OCI-M2 (cell line): ENCODE data around the gene ZBTB37.
"Not testable (repeated sequence)": the region's sequence is repeated elsewhere in the genome, so short reads cannot be mapped to it uniquely, and the experiment has no call there.

Experiments
- DNase-seq: peaks from one replicate; lab custom pipeline; 2025; ENCODE audit not compliant: unreplicated experiment; lab: John Stamatoyannopoulos, UW

ZBTB37 gene, protein sequence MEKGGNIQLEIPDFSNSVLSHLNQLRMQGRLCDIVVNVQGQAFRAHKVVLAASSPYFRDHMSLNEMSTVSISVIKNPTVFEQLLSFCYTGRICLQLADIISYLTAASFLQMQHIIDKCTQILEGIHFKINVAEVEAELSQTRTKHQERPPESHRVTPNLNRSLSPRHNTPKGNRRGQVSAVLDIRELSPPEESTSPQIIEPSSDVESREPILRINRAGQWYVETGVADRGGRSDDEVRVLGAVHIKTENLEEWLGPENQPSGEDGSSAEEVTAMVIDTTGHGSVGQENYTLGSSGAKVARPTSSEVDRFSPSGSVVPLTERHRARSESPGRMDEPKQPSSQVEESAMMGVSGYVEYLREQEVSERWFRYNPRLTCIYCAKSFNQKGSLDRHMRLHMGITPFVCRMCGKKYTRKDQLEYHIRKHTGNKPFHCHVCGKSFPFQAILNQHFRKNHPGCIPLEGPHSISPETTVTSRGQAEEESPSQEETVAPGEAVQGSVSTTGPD

DNA sequence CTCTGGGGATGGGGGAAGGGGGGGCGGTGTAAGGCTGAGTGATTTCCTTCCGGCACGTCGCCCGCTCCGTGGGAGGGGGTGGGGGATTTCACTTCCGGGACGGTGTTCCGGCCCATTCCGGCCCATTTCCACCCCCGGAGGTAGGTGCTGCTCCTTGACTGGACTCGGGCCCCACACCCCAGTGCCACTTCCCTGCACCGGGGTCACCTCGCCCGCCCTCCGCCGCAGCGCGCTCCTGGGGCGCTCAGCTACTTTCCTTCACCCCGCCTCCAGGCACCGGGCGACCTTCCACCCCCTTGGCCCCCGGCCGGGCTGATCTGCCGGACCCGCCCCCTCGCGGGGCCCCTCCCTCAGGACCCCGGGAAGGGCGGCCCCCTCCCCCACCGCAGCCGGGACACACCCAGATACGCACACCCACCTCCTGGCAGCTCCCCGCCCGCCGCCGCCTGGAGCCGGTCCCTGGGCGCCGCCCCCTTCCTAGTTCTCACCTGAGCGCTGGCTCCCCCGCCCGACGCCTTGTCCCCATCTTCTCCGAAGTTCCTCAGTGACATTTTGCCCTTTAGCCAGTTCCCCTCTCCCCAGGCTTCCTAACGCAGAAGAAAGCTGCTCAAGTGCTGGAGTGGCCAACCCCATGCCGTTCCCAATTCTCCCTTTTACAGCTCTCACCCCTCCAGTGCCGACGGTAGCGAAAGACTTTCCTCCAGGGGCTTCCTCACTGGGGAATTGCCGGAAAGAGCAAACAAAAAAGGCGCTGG, at the start of gene ZBTB37:
ZBTB37 (plus strand) TSS at position 115 of the 755 bp plus-strand sequence. CDS start 1,846 bp downstream, outside the sequence.
- DNase-seq: no peak

DNA sequence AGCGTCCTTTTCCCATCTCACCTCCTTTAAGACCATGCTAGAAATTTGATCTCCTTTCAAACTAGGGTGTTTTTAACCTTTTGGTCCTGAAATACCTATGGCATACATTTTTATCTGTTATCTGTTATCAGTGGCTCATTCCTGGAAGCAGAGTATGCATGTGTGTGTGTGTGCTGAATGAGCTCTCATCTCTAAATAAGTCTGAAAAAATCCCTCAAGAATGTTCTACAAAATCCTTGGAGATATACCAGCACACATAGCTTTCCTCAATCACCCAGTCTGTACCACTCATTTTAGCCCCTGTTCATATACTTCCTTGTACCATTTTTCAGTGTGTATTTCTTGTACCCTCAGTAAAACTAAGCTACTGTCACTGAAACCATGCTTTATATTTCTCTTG, 49.7 kb upstream of the ZBTB37 start:
- no peak for DNase-seq

DNA sequence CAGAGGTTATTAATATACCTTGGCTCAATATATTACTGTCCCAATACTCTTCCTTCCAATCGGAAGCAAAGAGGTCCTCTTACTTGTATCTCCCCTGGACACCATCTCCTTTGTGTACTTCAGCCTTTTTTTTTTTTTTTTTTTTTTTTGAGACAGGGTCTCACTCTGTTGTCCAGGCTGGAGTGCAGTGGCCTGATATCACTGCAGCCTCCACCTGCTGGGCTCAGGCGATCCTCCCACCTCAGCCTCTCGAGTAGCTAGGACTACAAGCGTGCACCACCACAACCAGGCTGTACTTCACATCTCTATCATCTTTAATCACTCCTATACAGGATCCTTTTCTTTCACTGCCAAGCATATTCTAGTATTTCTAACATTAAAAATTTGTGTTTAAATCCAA, 46.5 kb upstream of the ZBTB37 start:
- DNase-seq: no peak

DNA sequence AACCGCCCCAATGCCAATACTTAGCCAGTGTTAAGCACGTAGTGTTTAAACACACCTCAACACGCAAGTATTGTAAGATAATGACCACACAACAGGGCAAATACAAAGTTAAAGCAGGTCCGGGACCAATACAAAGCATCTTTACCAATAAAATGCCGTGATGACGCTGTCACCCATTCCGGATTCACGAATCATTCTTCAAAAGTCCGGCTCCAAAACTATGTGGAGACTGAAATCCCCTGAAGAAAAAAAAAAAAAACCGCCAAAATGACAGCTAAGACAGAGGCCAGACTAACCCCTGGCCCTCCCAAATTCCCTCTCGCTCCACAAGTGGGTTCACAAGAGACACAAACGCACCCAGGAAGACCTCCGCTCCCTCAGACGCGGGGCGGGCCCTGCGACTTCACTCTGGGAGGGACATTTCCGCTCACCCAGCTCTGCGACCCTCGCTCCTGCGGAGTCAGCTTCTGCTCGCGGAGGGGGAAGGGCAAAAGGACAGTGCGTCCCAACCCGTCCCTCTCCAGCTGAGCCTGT, 44.3 kb upstream of the ZBTB37 start:
- DNase-seq: no peak

DNA sequence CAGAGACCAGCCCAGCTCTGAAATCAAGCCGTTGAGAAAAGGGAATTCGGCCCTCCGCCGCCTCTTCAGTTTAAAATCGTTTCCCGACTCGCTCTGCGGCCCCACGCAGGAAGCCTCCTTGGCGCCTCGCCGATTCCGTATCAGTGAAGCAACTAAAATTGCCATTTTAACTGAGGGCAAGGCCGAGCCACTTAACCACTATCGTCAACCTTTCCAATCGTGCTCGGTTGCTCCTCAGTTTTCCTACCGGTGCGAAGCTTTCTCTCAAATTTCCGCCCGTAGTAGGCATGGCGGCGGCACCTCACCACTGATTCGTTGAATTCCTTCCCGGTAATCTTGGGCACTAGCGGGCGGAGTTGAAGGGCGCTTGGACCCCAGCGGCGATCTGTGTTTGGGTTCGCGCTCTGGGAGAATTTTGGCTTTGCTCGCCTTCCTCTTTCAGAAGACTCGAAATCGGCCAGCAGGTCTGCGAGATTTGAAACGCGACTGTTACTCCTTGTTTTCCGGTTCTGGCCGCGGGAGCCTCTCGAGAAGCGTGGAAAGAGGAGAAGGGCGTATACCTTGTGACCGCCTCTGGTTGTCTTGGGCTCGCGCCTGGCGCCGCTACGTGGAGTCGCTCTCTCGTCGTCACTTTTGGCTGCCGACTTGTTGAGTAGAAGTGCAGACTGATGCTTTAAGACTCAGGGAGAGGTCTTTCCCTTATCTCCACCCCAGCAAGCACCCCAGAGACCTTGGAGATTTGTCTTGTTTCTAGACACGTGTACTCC, 43.7 kb upstream of the ZBTB37 start, which contains the start of the genes CENPL and DARS2:
CENPL (minus strand) TSS at position 569 of the 767 bp plus-strand sequence. CDS start 13,584 bp downstream, outside the sequence.
DARS2 (plus strand) TSS at position 359 of the 767 bp plus-strand sequence. CDS start 557 bp downstream, outside the sequence.
- peak; percentile 67 for DNase-seq

DNA sequence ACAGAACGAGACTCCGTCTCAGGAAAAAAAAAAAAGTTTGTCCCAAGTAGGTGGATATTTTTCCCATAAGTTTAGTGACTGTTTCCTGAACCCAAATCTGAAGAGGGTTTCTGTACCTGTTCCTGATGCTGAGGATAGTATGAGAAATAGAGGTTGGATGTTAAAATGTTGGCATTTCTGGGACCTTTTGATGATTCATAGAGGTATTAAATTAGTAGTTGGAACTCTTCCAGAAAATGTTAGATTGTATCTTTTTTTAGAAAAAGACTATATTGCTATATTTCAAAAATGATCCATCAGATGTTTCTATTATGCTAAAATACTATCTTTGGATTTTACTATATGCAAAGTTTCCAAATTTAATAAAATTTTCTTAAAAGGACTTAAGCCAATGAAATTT, 40.6 kb upstream of the ZBTB37 start:
- DNase-seq: no peak

DNA sequence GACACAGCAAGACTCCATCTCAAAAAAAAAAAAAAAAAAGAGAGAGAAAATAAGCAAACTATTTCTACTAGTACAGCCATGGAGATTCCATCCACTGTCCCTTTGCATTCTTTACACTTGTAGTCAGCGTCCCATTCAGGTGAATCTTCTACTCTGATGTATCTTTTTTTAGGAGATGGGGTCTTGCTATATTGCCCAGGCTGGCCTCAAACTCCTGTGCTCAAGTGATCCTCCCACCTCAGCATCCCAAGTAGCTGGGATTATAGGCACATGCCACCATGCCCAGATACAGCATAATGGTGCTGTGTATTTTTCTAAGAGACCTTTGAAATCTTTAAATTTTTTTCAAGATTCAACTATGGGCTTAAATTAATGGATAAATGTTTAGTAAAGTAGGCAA, 35.4 kb upstream of the ZBTB37 start:
- DNase-seq: no peak

DNA sequence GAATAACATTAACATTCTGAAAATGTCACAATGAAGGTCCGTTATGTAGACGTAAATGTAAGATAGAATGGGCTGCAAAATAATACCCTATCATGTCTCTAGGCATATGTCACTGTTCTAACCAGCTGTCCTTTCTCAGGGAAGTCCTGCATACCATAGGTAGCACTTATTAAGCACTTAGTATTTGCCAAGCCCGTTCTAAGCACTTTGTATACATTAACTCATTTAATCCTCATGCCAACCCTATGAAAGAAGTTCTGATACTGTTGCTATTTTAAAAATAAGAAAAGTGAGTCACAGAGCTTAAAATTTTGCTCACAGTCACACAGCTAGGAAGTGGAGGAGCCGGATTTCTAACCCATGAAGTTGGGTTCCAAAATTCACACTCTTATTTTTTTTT, 16.1 kb upstream of the ZBTB37 start:
- no peak for DNase-seq

DNA sequence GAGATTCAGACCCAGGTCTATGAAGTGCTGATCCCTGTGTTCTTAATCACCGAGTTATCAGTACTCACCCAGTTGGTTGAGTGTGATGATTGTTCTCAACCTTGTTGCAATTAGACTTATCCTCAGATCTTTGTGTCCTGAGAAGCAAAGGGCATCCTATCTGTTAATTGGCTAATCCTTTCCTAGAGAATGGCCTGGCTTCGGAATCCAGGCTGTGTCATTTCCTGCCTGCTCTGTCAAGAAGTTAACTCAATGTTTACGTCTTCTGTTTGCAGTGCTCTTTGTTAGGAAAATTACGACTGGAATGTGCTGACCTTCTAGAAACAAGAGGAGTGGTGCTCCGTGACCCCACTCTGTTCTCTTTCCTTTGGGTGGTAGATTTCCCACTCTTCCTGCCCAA, 15.1 kb upstream of the ZBTB37 start:
- no peak for DNase-seq

DNA sequence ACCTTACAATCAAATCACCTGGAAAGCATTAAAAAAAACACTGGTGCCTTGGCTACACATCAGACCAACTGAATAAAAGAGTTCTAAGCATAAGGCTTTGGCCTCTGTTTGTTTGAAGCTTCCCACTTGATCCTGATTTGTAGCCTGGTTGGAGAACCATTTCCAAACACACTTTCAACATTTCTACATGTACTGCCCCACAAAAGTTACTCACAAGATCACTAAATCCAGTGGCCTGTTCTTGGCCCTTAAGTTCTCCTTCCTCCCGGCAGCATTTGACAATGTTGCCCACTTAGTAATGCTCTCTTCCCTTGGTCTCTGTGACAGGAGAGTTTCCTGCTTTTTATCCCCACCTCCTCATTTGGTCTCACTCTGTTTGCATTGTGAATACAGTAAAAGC, 12.2 kb upstream of the ZBTB37 start:
- no peak for DNase-seq

DNA sequence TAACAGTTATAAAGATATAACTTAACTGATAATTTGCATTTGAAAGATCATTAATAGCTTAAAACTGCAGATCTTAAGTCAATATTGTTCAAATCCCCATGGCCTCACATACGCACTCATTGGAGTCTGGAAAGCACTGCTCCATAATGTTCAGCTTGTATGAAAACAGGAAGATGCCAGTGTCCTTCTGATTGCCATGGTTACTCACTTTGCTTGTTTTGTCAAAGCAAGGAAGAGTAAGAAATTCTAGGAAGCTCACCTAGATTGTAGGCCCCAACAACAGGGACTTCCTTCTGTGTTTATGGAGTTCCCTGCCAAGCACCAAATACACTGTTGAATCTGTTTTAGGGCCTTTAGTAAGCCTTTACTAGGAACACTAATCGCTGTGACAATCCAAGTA, 11.3 kb upstream of the ZBTB37 start:
- no peak for DNase-seq

DNA sequence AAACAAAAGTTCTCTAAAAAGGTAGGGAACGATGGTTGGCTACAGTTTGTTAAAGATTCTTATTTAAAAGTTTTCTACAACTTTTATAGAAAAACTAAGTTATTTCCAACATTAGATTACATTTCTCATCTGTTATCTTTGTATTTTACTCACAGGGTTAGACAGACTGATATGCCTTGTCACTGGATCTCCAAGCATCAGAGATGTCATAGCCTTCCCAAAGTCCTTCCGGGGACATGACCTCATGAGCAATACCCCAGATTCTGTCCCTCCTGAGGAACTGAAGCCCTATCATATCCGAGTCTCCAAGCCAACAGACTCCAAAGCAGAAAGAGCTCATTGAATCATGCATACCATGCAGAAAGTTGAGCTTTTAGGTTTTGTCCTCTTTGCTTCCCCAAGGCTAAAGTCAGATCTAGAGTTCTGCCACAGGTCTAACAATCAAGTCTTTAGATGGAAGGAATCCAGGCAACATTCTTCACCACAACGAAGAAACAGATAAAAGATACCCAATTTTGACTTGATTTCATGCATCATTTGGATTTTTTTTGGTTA, 10.7 kb upstream of the ZBTB37 start:
- DNase-seq: no peak

DNA sequence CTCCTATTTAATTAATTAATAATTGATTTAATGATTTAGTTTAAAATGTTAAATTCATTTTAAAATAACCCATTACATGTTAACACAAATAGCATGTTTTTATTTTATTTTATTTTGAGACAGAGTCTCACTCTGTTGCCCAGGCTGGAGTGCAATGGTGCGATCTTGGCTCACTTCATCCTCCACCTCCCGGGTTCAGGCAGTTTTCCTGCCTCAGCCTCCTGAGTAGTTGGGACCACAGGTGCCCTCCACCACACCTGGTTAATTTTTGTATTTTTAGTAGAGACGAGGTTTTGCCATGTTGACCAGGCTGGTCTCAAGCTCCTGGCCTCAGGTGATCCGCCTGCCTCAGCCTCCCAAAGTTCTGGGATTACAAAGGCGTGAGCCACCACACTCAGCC, 8.6 kb upstream of the ZBTB37 start:
- not testable (repeated sequence) for DNase-seq

DNA sequence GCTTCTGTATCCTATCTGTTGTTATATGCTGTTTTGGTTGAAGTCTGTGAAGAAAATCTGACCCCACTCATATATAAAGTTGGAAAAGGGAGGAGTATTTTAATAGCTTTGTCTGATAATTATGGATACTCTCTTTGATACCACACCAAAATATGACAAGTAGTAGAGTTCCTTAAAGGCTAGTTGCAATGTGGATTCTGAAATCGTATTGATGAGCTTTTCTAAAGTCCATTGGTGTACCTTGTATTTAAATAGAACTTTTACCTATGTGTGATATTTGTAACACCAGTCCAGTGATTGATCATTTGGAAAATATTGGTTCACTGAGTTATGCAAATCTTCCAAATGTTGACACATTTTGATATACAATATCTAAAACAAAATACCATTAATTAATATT, 8.1 kb upstream of the ZBTB37 start:
- no peak for DNase-seq

DNA sequence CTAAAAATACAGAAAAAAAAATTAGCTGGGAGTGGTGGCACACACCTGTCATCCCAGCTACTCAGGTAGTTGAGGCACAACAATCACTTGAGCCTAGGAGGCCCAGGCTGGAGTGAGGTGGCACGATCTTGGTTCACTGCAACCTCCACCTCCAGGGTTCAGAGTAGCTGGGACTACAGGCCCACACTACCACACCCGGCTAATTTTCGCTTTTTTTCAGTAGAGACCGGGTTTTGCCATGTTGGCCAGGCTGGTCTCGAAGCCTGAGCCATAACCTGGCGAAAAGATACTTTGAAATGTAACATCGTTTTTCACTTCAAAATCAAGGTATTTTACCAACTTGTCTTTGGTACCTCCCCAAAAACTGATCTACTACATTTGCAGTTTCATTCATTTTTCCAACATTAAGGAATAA, 6.4 kb upstream of the ZBTB37 start:
- DNase-seq: no peak

DNA sequence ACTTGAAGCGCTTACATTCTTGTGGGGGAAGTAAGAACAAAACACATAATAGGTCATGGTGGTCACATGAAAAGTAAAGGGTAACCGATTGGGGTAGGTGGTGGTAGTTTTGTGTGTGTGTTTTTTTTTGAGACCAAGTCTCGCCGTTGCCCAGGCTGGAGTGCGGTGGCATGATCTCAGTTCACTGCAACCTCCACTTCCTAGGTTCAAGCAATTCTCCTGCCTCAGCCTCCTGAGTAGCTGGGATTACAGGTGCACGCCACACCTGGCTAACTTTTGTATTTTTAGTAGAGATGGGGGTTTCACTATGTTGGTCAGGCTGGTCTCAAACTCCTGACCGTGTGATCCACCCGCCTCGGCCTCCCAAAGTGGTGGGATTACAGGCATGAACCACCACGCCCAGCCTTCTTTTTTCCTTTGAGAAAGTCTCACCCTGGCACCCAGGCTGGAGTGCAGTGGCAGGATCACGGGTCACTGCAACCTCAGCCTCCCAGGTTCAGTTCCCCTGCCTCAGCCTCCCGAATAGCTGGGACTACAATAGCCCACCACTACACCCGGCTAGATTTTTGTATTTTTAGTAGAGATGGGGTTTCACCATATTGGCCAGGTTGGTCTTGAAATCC, 5.9 kb upstream of the ZBTB37 start:
- not testable (repeated sequence) for DNase-seq

DNA sequence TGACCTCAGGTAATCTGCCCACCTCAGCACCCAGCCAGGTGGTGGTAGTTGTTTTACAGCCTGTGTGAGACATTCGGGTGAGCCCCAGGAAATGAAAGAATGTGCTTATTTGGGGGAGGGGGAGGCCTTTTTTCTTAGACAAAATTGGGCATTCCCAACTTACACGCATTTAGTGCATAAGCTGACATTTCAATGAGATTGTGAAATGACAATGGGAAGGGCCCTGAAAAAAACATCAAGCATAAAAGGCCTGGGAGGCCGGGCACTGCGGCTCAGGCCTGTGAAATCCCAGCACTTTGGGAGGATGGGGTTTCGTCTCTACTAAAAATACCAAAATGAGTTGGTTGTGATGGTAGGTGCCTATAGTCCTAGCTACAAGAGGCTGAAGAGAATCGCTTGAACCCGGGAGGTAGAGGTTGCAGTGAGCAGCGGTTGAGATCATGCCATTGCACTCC, 5.4 kb upstream of the ZBTB37 start:
- no peak for DNase-seq

DNA sequence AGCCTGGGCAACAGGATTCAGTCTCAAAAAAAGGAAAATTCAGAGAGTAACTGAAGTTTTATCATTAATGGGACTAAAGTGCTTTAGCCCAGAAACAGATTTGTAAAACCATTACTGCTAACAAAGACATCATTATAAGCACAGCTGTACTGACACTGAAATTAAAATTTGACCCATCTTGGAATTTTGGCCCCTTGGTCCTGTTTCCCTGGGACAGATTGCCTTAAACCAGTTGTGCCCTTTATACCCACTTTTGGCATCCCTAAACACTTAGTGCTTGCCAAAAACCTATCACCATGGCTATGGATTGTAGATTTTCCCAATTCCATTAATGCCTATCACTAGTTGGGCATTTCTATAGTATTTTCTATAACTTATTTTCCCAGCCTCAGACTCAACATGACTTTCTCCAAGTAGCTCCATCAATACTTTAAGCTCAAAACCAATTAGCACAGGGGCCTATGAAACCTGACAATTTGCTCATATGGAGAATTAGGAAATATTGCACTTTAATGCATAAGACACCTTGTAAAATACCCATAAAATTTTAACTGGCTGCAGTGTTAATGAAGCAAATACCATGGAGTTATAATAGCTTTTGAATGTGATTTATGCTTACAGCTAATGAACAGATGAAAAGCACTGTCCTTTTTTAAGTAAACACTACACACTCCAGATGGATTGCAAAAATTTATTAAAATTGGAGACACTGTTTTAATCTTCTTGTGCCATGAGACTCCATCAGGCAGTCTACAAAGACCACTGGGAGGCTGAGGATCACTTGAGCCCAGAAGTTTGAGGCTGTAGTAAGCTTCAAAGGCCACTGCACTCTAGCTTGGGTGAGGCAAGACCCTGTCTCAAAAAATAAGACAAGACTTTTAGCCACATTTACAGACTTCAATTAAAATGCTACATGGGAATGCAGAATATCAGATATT, 4.7 kb upstream of the ZBTB37 start:
- DNase-seq: no peak
